ENCODE measurements around the gene TSSK3.
"Not testable (repeated sequence)": the region's sequence is repeated elsewhere in the genome, so short reads cannot be mapped to it uniquely, and the experiment has no call there.

The TSSK3 gene

GRCh38 chr1:32339363-32339978 is 22.9 kb upstream of the TSSK3 start:
- DNase-seq: no peak

DNA sequence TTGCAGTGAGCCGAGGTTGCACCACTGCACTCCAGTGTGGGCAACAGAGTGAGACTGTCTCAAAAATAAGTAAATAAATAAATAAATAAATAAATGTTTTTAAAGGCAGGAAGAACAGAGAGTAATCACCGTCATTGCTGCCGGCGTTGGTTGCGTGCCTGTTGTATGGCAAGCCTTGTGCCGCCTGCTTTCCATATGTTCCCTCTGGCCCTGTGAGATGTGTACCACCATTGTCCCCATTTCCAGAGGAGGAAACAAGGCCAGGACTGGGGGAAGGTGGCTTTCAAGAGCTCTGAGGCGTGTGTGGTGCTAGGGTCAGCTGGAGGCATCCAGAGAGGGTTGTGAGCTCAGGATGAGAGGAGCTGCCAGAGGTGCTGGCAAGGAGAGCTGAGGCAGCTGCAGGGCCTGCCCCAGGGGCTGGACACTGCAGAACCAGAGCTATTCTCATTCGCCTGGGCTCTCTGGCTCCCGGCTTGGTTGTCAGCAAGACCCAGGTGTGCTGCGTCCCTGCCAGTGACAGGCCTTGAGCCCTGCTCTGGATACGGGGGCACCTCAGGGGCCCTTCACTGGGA is 21.1 kb upstream of the TSSK3 start:
- no peak for DNase-seq

GRCh38 chr1:32341971-32342370 is 20.4 kb upstream of the TSSK3 start:
- no peak for DNase-seq

DNA sequence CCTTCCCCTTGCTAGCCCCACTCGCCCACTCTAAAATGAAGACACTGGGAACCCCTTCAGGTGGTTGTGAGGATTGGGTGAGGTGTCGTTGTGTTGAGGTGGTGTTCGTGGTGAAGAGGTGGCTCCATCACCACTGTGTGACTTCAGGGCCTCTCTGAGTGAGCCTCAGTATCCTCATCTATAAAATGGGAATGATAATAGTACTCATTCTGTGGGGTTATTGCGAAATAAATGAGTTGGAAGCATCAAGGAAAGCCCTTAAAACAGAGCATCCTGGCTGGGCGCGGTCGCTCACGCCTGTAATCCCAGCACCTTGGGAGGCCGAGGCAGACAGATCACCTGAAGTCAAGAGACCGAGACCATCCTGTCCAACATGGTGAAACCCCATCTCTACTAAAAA is 19.6 kb upstream of the TSSK3 start:
- no peak for DNase-seq

DNA sequence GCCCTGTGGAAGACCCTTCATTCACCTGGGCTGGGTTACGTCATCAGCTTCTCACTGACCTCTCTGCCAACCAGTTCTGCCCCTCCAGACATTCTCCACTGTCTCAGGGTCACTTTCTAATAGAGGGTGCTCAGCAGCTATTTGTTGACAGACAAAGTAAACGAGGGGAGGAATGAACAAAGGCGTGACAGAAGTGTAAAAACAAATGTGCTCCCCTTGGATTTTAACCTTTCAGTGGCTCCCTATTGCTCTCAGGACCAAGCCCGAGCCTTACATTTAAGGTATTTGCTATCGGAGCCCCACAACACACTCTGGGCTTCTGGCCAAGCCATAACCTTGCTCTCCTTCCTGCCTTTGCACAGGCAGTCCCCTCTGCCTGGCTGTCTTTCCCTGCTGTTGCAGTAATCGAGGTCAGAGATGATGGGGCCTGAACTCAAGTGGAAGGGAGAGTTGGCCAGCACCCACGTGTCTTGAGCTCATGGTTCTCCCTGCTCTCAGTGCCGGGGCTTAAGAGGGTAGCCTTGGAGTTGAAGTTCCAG is 17.0 kb upstream of the TSSK3 start:
- no peak for DNase-seq

DNA sequence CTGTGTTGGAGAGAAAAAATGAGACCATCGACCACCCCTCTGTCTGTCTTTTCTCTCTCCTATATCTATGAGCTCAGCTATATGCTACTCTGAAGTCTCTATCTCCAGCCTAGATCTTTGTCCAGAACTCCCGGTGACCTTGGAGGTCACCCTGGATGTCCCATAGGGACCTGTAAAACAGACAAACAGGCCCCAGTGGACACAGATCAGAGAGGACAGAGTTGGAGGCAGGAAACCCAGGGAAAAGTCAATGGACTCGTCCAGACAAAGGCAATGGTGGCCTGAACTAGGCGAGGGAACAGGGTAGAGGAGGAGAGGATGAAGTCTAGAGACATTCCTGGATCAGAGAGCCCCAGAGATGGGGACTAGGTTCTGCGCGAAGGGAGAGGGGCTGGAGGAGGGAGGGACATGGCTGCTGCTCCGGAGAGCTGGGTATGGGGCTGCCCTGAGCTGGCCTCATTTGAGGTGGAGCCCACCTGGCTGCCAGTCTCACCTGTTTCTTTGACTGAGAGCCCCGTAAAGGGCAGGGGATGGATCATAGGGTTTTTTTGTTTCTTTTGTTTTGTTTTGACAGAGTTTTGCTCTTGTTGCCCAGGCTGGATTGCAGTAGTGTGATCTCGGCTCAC is 15.7 kb upstream of the TSSK3 start:
- no peak for DNase-seq

- DNase-seq: no peak
These were observed 13.1 kb upstream of the TSSK3 start for GRCh38 chr1:32349211-32349708.

DNA sequence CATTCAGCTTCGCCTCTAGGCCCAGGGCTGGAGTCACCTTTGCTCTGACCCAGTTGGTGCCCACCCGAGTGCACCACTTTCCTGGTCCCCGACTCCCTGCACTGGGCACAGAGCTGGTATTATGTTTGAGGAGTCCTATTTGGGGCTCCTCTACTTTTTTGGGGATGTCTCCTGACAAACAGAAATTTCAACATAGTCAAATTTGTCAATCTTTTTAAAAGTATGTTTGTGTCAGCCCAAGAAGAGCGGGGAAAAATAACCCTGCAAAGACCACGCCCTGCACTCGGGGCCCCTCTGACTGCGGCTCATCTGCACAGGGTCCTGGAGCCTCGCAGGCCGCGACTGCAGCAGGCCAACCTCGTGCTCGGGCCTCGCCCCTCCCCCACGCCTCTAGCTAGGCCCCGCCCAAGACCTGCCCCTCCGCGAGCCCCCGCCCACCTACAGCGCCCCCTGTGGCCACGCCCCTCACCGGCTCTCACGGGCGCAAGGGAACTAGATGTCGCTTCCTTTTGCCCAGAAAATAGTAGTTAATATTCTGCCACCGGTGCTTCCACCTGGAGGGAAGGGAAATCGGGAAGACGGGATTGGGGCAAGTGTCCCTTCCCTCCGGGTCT is 11.4 kb upstream of the TSSK3 start:
- peak; percentile 77 for DNase-seq

DNA sequence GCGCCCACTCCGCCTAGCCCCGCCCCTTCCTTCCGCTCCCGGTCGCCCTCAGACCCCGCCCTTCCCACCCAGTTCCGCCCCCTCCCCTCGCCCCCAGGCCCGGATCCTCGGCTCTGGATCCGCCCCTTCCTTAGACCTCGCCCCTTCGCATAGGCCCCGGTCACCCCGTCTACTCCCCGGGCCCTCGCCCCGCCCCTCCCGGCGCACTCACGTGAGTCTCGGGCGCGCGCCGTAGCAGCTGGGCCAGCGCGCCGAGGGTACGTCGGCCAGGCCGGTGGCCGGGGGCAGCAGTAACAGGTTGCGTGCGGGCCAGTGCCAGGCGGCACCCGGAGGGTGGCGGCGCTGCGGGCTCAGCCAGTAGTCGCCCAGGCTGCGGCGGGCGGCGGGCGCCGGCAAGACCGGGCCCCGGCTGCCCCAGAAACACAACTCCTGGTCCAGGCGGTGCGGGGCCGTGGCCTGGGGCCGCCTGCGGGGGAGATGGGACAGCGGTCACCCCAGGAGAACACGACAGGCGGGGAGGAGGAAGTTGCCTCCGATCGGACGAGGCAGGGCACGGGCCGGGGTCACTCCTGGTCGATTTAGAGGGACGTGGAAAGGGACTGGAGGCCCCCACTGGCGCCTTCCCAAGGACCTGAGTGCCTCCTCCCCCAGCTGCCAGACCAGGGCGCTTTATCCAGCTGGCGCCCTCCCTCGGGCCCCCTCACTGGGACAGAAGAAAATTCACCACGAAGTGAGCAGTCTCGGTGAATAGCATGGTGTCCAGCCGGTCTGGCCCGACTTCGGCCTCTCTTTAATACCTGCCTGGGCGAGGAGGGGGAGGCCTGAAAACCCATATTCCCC is 10.7 kb upstream of the TSSK3 start:
- peak; percentile 90 for DNase-seq

DNA sequence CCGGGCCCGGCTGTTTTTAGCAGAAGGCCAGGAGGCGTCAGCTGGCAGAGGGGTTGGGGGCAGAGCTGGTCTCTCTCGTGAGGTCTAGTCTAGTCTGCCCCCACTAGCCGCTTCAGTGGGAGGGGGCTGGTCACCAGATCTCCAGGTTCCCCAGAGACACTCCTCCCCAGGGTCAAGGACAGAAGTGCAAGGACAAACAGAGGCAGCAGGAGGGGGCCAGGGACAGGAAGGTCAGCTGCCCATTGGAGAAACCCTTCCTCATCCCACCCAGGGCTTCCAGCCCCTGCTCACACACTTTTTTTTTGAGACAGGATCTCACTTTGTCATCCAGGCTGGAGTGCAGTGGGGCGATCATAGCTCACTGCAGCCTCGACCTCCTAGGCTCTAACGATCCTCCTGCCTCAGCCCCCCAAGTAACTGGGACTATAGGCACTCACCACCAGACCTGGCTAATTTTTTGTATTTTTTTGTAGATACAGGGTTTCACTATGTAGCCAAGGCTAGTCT is 10.0 kb upstream of the TSSK3 start:
- no peak for DNase-seq

GRCh38 chr1:32352831-32353383 is 9.4 kb upstream of the TSSK3 start:
- DNase-seq: no peak

- no peak for DNase-seq
These were observed 8.9 kb upstream of the TSSK3 start for GRCh38 chr1:32353431-32353830.

- no peak for DNase-seq
These were observed 8.3 kb upstream of the TSSK3 start for GRCh38 chr1:32353886-32354570.

DNA sequence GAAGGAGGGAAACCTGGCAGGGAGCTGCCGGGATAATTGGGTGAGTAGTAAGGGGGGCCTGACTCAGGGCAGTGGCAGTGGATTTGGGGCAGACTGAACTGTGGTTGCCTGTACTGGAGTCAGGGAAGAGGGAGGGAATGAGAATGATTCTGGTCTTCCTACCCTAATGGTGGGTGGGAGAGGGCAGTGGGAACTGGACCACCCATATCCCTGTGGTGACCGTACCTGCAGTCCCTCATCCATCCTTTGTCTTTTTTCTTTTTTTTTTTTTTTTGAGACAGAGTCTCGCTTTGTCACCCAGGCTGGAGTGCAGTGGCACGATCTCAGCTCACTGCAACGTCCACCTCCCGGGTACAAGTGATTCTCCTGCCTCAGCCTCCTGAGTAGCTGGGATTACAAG is 6.6 kb upstream of the TSSK3 start:
- not testable (repeated sequence) for DNase-seq

GRCh38 chr1:32356478-32356877 is 5.9 kb upstream of the TSSK3 start:
- no peak for DNase-seq

DNA sequence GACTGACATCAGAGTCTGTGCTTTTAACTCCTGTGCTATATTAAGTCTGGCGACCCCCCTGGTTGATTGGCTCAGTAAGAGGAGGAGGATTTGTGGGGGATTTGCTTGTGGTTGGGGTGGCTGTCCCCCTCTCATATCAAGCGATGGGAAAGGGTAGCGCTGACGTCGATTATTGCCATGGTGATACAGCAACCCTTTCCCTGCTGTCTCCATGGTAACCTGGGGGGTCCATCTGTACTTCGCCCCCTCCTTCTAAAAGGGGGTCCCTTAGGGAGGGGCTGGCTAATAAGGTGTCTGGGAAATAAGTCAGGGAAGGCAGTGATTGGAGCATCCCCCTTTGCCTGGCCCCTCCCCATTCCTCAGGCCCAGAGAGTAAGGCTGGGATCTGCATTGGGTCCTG is 4.7 kb upstream of the TSSK3 start:
- no peak for DNase-seq

- DNase-seq: no peak
These were observed 3.9 kb upstream of the TSSK3 start for GRCh38 chr1:32358435-32358834.

GRCh38 chr1:32361308-32361673 is 1.0 kb upstream of the TSSK3 start:
- DNase-seq: no peak

- no peak for DNase-seq
These were observed 465 bp upstream of the TSSK3 start for GRCh38 chr1:32361674-32362473.

- DNase-seq: no peak
These were observed 1.4 kb downstream of the TSSK3 start for GRCh38 chr1:32363713-32364112.

DNA sequence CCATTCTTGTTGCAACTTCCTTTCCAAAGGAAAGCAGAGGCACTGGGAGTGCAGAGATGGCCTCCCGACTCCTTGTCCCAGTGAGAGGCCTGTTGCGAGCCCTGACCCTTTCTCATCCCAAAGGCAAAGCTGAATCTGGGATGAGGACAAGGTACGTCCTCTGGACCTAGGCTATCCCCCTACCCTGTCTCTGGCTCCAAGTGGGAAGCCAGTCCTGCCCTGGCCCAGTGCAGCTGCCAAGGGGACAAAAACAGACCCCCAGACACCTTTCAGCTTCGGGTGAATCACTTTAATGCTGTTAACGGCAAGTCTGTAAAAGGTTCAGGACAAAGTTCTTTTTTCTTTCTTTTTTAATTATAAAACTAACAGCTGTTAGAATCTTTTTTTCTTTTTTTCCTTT is 2.5 kb downstream of the TSSK3 start:
- no peak for DNase-seq
